Measurements from ENCODE around the gene THUMPD3. TPM values are rescaled to one million over a fixed set of nuclear protein-coding genes. Genes with fewer than 3 reads are reported as not detected.

Gene THUMPD3
- total and polyA plus RNA-seq, 9 of the 15 experiments (the other 6 are each of a cell fraction or from before 2014, with no cell fraction given) = 58.3 to 132 (median 113) TPM

DNA sequence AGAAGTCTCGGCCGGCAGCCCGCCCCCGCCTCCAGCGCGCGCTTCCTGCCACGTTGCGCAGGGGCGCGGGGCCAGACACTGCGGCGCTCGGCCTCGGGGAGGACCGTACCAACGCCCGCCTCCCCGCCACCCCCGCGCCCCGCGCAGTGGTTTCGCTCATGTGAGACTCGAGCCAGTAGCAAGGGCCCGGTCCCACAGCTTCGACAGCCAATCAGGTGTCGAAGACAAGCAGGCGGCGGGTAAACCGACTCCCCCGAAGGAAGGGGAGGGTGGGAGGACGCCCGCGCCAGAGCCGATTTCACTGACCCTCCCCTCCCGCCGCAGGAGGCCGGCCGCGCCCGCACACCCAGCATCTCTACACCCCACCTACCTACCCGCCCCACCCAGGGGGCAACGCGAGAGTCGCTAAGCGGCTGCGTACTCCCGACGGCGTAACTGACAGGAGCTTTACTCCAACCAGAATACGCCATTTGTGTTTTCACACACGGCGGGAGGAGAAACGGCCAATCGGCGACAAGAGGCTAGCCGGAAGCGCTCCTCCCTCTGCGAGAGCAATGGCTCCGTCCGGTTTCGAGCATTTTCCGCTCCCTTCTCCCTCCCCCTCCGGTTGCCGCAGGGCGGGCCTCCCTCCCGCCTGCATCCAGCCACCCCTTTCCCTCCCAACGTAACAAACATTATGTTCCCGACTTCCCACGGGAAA, 33.9 kb downstream of the THUMPD3 start (continued):
- TF ChIP-seq DACH1 (IDR thresholded peaks at IDR 0.05; ENCODE audit: partially characterized antibody) = no peak
- no peak for TF ChIP-seq ARID1B (IDR thresholded peaks at IDR 0.05)
- TF ChIP-seq USF1 (CRISPR knock-in tag; IDR thresholded peaks at IDR 0.05) = peak; percentile 56; the same call in 1 of the 2 replicates
- TF ChIP-seq NFIC (IDR thresholded peaks at IDR 0.05) = peak; percentile 76
- peak; percentile 96 for TF ChIP-seq POLR2G (IDR thresholded peaks at IDR 0.05; ENCODE audit: low read depth, low read length)
- no peak for TF ChIP-seq RFX7 (CRISPR knock-in tag; IDR thresholded peaks at IDR 0.05)
- peak; percentile 88 for TF ChIP-seq NFRKB (IDR thresholded peaks at IDR 0.05; ENCODE audit: low read depth)
- TF ChIP-seq ERF (CRISPR knock-in tag; IDR thresholded peaks at IDR 0.05) = peak; percentile 90
- no peak for TF ChIP-seq ZNF707 (CRISPR knock-in tag; conservative IDR thresholded peaks at IDR 0.05)
- TF ChIP-seq BMI1 (IDR thresholded peaks at IDR 0.05; ENCODE audit: low read length) = no peak
- peak; percentile 86 for TF ChIP-seq ZBTB17 (CRISPR knock-in tag; IDR thresholded peaks at IDR 0.05)
- TF ChIP-seq KLF10 (CRISPR knock-in tag; IDR thresholded peaks at IDR 0.05) = no peak
- TF ChIP-seq, protein P1, sequence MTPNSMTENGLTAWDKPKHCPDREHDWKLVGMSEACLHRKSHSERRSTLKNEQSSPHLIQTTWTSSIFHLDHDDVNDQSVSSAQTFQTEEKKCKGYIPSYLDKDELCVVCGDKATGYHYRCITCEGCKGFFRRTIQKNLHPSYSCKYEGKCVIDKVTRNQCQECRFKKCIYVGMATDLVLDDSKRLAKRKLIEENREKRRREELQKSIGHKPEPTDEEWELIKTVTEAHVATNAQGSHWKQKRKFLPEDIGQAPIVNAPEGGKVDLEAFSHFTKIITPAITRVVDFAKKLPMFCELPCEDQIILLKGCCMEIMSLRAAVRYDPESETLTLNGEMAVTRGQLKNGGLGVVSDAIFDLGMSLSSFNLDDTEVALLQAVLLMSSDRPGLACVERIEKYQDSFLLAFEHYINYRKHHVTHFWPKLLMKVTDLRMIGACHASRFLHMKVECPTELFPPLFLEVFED (CRISPR knock-in tag; conservative IDR thresholded peaks at IDR 0.05) = peak; percentile 98
- peak; percentile 62; the same call in 1 of the 2 replicates for TF ChIP-seq ESRRA (IDR thresholded peaks at IDR 0.05; ENCODE audit: borderline replicate concordance, low read depth)
- 0 out of 2 replicates have a peak, but pooled peaks have one; percentile 71 for TF ChIP-seq NBN (IDR thresholded peaks at IDR 0.05; ENCODE audit: low read depth)
- TF ChIP-seq CBX3 (IDR thresholded peaks at IDR 0.05; ENCODE audit: borderline replicate concordance in 1 of 2, low read length in 2 of 2) = peak in 1 of 2 experiments; percentile 89; a peak in 1 of 3 replicates
- TF ChIP-seq MTF1 (CRISPR knock-in tag; IDR thresholded peaks at IDR 0.05; ENCODE audit: borderline replicate concordance) = no peak
- TF ChIP-seq MLLT1 (IDR thresholded peaks at IDR 0.05) = peak; percentile 91 to 96
- TF ChIP-seq, protein P2, sequence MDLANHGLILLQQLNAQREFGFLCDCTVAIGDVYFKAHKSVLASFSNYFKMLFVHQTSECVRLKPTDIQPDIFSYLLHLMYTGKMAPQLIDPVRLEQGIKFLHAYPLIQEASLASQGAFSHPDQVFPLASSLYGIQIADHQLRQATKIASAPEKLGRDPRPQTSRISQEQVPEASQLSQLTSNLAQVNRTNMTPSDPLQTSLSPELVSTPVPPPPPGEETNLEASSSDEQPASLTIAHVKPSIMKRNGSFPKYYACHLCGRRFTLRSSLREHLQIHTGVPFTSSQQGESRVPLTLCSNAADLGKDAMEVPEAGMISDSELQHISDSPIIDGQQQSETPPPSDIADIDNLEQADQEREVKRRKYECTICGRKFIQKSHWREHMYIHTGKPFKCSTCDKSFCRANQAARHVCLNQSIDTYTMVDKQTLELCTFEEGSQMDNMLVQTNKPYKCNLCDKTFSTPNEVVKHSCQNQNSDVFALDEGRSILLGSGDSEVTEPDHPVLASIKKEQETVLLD (IDR thresholded peaks at IDR 0.05) = no peak; the same call in 1 of the 2 replicates
- TF ChIP-seq, protein P3, sequence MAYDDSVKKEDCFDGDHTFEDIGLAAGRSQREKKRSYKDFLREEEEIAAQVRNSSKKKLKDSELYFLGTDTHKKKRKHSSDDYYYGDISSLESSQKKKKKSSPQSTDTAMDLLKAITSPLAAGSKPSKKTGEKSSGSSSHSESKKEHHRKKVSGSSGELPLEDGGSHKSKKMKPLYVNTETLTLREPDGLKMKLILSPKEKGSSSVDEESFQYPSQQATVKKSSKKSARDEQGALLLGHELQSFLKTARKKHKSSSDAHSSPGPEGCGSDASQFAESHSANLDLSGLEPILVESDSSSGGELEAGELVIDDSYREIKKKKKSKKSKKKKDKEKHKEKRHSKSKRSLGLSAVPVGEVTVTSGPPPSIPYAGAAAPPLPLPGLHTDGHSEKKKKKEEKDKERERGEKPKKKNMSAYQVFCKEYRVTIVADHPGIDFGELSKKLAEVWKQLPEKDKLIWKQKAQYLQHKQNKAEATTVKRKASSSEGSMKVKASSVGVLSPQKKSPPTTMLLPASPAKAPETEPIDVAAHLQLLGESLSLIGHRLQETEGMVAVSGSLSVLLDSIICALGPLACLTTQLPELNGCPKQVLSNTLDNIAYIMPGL (CRISPR knock-in tag; IDR thresholded peaks at IDR 0.05) = 0 out of 2 replicates have a peak, but pooled peaks have one; percentile 66
- TF ChIP-seq TBL1XR1 (IDR thresholded peaks at IDR 0.05; ENCODE audit: low read length in 2 of 2) = peak; percentile 6 to 17; a peak in 3 of 4 replicates
- TF ChIP-seq RBM25 (IDR thresholded peaks at IDR 0.05; ENCODE audit: low read depth, low read length, severe bottlenecking) = peak; percentile 21
